GM19468 (cell line): ENCODE measurements around the gene ZBTB18.
"Not testable (repeated sequence)": the region's sequence is repeated elsewhere in the genome, so short reads cannot be mapped to it uniquely, and the experiment has no call there.

Experiments
- ATAC-seq: cut with Tn5 transposase; IDR thresholded peaks from one replicate; pipeline ENCODE4 v1.9.1; 2021; ENCODE audit warnings: mild to moderate bottlenecking, moderate library complexity, moderate number of reproducible peaks; ENCODE audit not compliant: unreplicated experiment; ENCODE audit errors: extremely low read depth

The ZBTB18 gene

DNA sequence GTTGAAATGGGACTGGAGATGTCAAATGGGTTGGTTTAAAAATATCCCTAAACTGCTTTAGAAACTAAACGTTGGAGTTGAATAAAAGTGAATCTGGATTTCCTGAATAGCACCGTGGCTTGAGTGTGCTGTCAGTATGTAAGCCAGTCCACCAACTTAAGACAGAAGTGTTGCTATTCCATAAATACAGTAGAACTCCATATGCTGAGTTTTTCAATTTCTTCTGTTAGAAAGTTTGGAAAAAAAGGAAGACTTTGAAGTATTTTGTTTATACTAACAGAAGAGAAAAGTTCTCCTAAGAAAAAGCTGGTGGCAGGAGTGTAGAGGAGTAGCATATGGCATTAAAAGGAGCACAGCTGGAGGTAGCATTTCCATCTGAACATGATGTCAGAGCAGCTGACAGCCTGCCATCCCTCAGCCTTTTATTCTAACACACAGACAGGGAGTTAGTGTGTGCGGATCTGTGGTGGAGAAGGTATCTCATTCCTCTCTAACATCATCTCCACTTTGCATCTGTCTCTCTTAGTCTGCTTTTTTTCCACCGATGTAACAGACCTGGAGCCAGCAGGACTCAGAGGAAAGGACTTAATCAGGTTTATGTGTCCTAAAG lies at the start of gene ZBTB18:
Gene ZBTB18 (plus strand): TSS at position 449 of the 610 bp plus-strand sequence. CDS start 149 bp downstream, at position 598.
- no peak for ATAC-seq

DNA sequence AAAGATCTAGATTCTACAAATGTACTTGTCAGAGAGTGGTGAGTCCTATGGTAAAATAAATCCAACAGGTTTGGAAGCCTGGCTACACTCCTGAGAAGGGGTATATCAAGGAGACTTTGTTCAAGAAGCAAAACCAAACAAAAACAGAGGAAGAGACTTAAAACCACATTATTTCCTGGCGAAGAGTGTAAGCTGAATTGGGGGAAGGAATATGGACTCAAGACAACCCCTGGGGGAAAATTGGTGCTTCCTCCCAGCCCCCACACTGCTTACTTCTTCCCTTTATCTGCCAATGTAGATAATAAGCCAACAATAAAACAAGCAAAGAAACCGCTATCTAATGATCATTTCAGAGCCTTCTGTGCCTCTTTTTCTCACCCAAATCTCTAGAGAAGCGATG lies 48.4 kb upstream of the ZBTB18 start:
- ATAC-seq = no peak

DNA sequence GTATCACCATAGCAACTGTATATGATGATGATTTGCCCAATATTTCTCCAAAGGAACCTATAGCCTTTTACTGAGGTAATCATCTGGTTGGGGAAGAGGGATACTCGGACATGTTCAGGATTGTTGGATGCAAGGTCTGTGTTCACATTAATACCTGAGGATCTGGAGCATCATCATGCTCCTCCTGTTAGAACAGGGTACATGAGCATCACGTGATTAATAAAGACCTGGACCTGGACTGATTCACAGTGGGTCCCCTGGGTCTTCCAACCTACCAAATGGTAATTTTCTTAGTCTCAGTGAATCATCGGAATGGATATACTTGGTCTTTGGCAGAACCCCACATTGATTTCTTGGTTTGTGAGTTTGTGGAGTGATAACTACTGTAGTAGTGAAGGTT lies 45.6 kb upstream of the ZBTB18 start:
- ATAC-seq = no peak

DNA sequence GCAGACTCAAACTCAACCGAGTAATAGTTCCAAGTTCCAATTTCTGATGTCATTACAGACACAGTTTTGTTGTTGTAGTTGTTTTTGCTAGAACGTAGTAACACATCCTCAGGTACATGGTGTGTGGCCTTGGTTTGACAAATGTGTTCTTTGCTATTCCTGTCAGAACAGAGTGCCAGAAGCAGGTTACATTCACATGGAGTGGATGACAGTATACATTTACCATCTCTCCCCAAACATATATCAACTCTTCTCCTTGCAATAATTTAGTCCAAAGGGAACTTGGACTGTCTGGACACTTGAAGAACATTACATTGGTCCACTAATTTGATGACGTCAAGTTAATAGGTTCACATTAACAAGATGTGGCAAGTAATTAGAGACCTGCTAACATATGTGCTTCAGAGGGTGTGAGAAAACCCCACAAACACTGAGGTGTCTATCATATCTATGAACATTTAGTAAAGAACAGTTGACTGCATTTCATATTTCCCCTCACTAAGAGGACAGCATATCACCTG lies 44.6 kb upstream of the ZBTB18 start:
- no peak for ATAC-seq

DNA sequence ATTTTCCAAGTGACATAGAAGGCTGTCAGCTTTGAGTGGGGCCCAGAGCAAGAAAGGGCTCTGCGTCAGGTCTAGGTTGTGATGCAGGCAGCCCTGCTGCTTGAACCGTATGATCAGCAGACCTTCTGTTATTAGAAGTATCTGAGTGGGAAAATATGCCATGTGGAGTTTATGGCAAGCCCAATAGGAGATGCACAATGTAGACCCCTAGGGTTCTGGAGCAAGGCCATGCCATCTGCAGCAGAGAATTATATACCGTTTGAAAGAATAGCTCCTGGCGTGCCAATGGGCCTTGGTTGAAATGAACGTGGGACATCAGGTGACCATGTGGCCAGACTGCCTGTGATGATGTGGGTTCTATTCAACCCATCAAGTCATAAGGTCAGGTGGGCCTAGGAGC lies 44.1 kb upstream of the ZBTB18 start:
- no peak for ATAC-seq

DNA sequence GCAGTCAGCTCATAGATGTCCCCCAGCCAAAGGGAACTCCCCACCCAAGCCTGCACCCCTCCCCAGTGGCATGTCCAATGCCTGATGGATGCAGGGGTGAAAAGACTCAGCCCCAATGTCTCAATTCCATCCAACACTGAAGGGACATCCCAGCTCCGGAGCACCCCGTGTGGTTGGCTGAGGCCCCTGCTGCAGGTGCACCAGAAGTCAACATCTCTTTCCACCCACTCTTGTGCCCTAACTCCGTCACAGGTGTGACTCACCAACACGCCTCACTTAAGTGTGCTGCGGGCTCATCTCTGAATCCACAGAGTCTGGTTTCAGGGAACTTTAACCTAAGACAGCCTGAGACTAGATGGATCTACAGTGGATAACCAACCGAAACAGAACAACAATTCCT lies 40.9 kb upstream of the ZBTB18 start:
- ATAC-seq = no peak

DNA sequence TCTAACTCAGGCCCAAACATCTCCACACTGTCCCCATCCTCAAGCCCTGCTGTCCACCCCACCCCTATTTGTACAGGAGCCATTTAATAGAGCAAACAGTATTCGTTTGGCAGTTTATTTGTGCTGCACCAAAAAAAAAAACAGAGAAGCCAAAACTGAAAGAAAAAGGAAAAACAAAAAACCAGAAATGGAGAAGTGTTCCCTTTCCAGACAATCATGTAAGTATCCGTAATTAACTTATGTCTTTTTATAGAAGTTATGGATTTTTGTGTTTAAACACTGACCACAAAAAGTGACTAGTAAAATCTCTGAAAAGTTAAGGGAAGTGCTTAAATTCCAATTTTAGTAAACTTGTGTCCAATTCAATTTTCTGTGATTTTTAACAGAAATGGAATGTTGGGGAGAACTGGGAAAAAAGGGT lies 40.4 kb upstream of the ZBTB18 start:
- ATAC-seq = no peak

DNA sequence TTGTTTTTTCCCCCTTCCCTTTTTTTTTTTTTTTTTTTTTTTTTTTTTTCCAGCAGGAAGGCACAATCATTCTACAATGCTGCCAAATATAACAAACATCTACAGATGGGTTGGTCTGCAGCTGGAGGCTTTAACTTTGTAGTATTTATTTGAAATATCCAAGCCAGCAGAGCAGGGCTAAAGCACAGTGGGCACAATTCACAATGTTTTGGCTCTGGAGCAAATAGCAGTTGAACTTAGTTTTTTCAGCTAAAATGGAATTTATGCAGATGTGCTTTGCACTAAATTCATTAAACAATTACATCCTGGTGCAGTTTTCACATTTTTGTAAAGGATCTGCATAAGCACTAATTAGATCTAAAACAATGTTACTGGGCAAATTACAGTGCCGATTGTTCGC lies 39.8 kb upstream of the ZBTB18 start:
- no peak for ATAC-seq

DNA sequence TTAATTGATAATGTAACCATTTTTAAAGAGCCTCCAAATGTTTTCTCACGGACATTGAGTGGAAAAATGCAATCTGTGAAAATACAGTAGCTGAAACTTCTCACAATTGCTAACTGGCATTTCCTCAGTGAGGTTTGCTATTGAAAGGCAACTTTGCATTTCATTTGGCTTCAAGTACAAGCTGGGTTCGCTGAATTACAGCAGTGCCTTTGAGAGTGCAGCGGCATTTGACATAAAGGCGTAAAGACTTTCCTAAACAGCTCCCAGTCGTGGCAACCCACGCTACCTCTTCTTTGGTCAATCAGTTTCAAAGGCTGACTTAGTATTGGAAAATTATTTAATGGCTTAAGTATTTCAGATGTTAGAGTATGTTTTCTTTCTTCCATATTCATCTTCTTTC lies 39.3 kb upstream of the ZBTB18 start:
- no peak for ATAC-seq

DNA sequence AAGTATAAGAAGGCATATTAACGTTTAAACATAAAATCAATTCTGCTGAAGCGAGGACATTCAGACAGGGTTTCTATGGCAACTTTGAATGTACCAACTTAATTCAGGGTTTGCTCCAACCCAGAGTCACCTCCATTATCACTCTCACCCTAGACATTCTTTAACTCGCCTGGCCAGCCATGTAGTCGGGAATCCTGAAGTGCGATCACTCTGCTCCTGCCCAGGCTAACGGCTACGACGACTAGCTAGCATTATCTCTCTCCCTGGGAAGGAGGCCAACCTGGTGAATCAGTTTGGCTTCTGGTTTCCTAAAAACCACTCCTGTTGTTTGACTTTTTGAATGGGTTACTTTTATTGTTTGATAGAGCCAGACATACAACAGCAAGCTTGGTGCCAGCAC lies 38.9 kb upstream of the ZBTB18 start:
- no peak for ATAC-seq

DNA sequence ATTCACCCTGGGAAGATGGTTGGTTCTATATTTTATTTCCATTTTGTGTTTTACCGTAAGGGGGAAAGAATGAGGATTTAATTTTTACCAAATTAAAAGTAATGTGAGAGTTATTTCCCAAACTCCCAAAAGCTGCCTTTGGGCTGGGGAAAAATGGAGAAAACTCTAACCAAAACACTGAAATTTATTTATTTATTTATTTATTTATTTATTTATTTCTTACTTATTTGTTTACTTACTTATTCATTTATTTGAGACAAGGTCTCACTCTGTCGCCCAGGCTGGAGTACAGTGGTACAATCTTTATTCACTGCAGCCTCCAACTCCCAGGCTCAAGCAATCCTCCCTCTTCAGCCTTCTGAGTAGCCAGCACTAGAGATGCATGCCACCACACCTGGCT lies 38.0 kb upstream of the ZBTB18 start:
- no peak for ATAC-seq

DNA sequence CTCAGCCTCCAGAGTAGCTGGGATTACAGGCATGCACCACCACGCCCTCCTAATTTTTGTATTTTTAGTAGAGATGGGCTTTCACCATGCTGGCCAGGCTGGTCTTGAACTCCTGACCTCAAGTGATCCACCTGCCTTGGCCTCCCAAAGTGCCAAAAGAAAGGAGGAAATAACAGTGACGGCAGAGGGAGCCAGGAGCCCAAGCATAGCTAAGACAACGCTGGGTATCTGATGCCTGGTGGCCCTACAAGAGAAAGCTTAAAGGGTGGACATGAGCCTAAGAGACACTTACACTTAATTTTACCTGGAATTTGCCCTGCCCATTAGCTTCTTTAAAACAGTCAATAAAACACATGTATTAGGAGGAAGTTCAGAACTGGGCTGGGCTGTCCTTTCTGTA lies 36.2 kb upstream of the ZBTB18 start:
- not testable (repeated sequence) for ATAC-seq

DNA sequence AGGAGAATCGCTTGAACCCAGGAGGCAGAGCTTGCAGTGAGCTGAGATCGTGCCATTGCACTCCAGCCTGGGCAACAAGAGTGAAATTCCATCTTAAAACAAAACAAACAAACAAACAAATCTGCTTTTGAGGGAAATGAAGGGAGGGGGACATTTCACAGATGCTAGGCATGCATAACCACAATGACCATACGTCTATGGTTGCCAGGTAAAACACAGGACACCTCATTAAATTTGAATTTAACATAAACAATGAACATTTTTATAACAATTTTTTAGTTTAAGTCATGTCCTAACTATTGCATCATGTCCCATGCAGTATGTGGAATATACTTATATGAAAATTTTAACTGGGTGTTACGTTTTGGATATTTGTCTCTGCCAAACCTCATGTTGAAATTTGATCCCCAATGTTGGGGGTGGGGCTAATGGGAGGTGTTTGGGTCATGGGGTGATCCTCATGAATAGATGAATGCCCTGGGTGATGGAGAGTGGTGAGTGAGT lies 31.0 kb upstream of the ZBTB18 start:
- no peak for ATAC-seq

DNA sequence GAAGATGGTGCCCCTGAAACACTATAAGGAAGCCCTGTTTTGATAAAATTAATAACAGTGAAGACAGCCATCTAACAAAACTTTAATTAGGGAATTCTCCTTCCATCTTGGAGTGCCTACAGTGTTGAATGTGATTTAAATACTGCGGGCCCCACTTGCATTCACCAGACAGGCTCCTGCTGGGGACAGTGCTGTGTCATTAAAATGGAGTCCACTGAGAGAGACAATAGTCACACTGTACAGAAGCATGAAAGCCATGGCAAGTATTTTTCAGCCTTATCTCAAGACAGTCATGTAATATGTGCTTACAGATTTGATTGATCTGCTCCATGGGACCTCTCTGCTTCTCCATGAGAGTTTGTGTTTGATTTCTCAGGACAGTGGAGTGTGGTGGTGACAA lies 29.7 kb upstream of the ZBTB18 start:
- ATAC-seq = no peak

DNA sequence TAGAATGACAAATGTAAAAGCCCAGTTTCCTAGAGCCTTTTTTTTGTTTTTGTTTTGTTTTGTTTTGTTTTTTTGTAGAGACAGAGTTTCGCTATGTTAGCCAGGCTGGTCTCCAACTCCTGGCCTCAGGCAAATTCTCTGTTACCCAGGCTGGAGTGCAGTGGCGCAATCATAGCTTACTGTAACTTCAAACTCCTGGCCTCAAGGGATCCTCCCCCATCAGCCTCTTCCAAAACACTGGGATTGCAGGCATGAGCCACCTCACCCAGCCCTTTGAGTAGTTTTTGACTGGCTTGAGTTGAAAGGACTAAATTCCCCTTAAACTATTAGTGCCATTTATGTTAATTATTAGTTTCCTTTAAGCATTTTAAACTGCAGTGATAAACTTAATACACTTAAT lies 28.8 kb upstream of the ZBTB18 start:
- ATAC-seq = no peak

DNA sequence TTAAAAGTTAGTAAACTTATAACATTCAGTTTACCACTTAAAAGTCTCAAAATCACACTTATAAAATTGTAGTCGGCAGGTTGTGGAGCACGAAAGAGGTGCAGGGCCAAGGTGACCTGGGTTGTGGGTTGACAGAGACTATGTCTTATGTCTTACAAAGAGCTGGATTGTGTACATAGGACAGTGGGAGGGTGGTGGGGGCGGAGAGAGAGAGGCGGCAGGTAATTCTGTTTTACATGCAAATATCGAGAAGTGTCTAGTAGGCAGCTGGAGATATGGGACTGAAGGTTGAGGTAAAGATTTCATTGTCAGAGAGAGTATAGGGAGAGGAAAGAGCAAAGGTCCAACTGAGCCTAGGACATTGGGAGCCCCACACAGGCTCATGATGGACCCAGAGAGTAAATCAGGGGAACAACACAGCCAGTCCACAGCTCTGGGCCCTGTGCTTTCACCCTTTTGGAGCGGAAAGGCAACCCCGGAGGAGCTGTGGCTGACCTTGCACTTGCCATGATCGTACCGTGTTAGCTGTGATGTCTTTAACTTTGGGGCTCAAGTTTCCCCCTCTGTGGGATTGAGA lies 28.1 kb upstream of the ZBTB18 start:
- no peak for ATAC-seq

DNA sequence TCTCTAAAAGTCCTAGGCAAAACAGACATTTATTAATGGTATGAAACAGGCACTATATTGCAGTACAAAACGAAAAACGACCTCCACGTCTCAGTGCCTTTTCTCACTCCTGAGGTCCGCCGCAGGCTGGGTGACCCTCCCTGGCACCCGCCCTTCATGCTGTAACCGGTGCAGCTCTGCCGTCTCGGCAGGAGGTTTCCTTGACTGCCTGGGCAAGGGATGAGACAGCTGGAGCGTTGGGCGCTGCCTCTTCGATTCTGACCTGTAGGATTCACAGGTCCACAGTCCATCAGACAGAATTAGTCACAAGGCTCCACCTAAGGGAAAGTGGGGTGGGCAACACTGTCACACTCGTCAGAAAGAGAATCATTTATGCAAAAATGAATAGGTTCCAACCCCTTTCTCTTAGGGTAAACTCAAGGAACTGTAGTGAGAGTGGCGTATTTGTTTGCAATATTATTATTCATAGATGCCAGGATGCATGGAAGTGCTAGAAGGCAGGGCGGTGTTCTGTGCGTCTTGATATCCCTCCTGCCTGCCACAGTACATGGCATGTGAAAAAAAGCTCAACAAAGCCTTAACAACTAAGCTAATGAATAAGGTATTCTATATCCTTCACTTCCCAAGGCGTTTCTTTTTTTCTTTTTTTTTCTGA lies 23.5 kb upstream of the ZBTB18 start:
- no peak for ATAC-seq

DNA sequence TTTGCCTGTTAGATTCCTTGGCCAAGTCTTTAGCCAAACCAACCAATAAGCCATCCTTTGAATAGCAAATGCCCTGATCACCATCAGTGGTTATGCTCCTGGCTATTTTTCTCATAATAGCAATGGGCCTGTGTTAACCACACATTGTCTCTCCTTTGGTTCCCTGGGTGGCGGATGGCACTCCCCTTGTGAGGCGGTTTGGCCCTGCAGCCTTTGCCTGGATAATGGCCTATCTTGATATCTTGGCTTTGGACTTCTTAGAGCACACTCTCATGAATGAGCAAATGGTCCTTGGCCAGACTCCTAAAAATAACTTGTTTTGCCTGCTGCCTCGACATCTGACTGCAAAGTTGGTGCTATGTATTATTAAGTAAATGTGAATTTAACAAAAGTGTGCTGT lies 22.4 kb upstream of the ZBTB18 start:
- no peak for ATAC-seq

DNA sequence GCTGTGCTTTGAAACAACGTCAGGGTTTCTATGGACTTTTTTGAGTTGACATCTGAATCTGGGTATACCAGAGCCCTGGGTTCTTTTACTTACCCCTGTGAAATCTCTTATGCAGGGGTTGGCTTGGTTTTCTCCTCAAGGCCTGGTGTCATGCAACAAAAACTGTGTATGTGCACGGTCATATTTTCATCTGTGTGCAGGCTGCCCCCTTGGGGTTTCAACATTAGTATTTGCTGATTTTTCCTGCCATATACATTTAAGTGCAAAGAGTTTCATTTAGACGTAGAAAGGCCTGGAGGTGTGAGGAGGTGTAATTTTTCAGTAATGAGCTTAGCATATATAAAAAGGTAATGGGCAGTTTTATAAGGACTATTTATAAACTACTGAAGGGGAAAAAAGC lies 22.0 kb upstream of the ZBTB18 start:
- ATAC-seq = no peak

DNA sequence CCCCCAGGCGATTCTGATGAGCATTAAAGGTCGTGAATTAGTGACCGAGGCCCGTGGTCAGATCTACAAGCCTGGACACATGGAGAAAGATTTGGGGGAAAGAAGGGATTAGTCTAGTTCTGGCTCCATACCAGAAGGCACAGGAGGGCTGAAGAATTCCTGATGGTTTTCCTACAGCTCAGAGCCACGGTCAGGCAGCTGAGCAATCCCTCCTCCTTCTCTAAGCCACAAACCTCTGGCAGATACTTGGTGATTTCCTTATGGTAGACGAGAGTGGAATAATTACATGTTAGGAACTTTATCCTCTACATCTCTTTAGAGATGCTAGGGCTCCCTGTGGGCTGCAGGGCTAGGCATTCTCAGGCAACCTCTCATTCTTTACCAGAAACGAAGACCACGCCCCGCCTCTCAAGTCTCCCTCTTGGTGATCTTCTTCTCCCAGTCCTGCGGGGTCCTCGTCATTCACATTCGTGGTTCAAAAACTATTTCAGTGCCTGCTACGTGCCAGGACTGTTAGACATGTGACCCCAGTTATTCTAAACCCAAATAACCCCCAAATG lies 20.5 kb upstream of the ZBTB18 start:
- ATAC-seq = no peak

DNA sequence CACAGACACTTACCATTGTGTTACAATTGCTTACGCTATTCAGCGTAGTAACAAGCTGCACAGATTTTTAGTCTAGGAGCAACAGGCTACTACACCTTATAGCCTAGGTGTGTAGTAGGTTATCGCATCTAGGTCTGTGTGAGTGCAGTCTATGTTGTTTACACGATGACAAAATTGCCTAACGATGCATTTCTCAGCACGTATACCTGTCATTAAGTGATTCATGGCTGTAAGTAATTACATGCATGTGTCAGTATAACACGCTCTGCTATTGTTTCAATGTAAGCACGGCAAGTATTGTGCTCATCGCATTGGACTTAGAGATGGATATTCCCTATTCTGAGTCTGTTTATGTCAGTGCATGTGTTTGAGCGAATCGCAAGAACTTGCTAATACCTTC lies 15.7 kb upstream of the ZBTB18 start:
- no peak for ATAC-seq
